HL-60 (cell line): Measurements from ENCODE around the gene MYL6B.
A peak's percentile ranks its signal among the peaks of the same experiment; 100 is the strongest.

Experiments
- DNase-seq, 2 experiments: peaks; one replicate each; pipeline ENCODE4 v3.0.0-alpha.2; 2010 to 2020; ENCODE audit warnings: low read depth in 1 of 2, low spot score in 1 of 2
- H3K27ac ChIP-seq: fragments of 250-450 bp; sonication (Bioruptor Pico); replicated peaks from 2 replicates; pipeline ENCODE4 v1.5.1; 2020; ENCODE audit warnings: mild to moderate bottlenecking, moderate library complexity
- H3K27me3 ChIP-seq: fragments of 250-450 bp; sonication (Bioruptor Pico); 2 replicates; pipeline ENCODE4 v1.5.1; 2021; ENCODE audit warnings: mild to moderate bottlenecking, moderate library complexity; ENCODE audit not compliant: insufficient read depth, poor library complexity, severe bottlenecking
- H3K4me3 ChIP-seq: replicated peaks from 2 replicates; pipeline ENCODE4 v1.5.1; 2011; ENCODE audit warnings: mild to moderate bottlenecking, control low read depth, low read length; ENCODE audit not compliant: insufficient read depth
- CTCF ChIP-seq: IDR thresholded peaks from one replicate; pipeline ENCODE4 v1.5.1; 2011; ENCODE audit warnings: low read length, control low read depth, inconsistent platforms; ENCODE audit not compliant: insufficient read depth
- GABPA ChIP-seq: IDR thresholded peaks from 2 replicates; pipeline ENCODE4 v1.6.1; 2012; ENCODE audit warnings: low read depth
- POLR2AphosphoS5 ChIP-seq: IDR thresholded peaks from 2 replicates; pipeline ENCODE4 v1.6.1; 2012; ENCODE audit warnings: low read depth
- REST ChIP-seq: IDR thresholded peaks from 2 replicates; pipeline ENCODE4 v1.6.1; 2012; ENCODE audit warnings: low read depth; ENCODE audit not compliant: insufficient replicate concordance
- SPI1 ChIP-seq: IDR thresholded peaks from 2 replicates; pipeline ENCODE4 v1.6.1; 2012; ENCODE audit warnings: low read depth, mild to moderate bottlenecking, borderline replicate concordance
- long read RNA-seq: library from polyadenylated mRNA; unstranded; transcript quantifications from one replicate; pipeline ENCODE4 v2.0.0, GENCODE V29; 2020

The MYL6B gene
- long read RNA-seq, partial matches to known transcripts, result 9 of 54 reads
- long read RNA-seq, other reads (novel, unspliced or antisense), result 42 of 54 reads

GRCh38 chr12:56152132-56152755 lies at the start of gene MYL6B:
MYL6B (plus strand) TSS chr12:56152587; CDS start chr12:56153919, 1,332 bp downstream.
- peak; percentile 85 to 93 for DNase-seq
- TF ChIP-seq REST (peak; percentile 59), POLR2AphosphoS5 (peak; percentile 88), SPI1 (no peak), GABPA (peak; percentile 76), CTCF (no peak)
- peak within 1 kb of the TSS; percentile 95 for H3K27ac ChIP-seq
- no peaks in the 10 kb centered on the region for H3K27me3 ChIP-seq
- H3K4me3 ChIP-seq, result peak within 1 kb of the TSS; percentile 62

- DNase-seq, result no peak
- Histone ChIP-seq H3K4me3 (no peak overlapping the region), H3K27ac (no peak overlapping the region), H3K27me3 (no peaks in the 10 kb centered on the region)
- no peak for TF ChIP-seq POLR2AphosphoS5
- no peak for TF ChIP-seq REST
Measured at GRCh38 chr12:56102683-56103065, 49.7 kb upstream of the MYL6B start.

GRCh38 chr12:56103066-56103711 lies 49.2 kb upstream of the MYL6B start:
- H3K27me3 ChIP-seq, result no peaks in the 10 kb centered on the region
- H3K27ac ChIP-seq, result peak overlapping the region; percentile 97

More at GRCh38 chr12:56103066-56103711, 49.2 kb upstream of the MYL6B start:
- peak overlapping the region; percentile 90 for H3K4me3 ChIP-seq
- TF ChIP-seq GABPA (no peak), SPI1 (no peak), CTCF (no peak), REST (no peak), POLR2AphosphoS5 (no peak)
- no peak for DNase-seq
